Right lung (tissue), 10 donors: ENCODE data around the gene FAM110C. TPM values are rescaled to one million over a fixed set of nuclear protein-coding genes. Genes with fewer than 3 reads are reported as not detected.
"Not testable (repeated sequence)": the region's sequence is repeated elsewhere in the genome, so short reads cannot be mapped to it uniquely, and the experiment has no call there.

ENCODE experiments used
- DNase-seq, 2 donors: peaks; one replicate each; pipeline ENCODE4 v3.0.0-alpha.2; 2013
- long read RNA-seq, 8 donors: transcript quantifications; one replicate each; lab custom pipeline, GENCODE V29; 2026
- polyA plus RNA-seq, 5 donors: library from polyadenylated mRNA; unstranded; fragments of 120-200 nt; gene quantifications; one replicate each; pipeline versions ENCODE4 v1.2.1 to v1.2.3, GENCODE V29; 2013; ENCODE audit warnings: inconsistent platforms in 1 of 5, low replicate concordance in 1 of 5; ENCODE audit not compliant: insufficient read length in 5 of 5, insufficient read depth in 1 of 5

Gene FAM110C
- 1 to 10 TPM; 4.1 to 8.9 (median 6.2) TPM for polyA plus RNA-seq
- long read RNA-seq, donor 1, partial matches to known transcripts: 0 of 2 reads
- long read RNA-seq, donor 1, other reads (novel, unspliced or antisense): 0 of 2 reads
- long read RNA-seq, donor 2: 0 reads
- long read RNA-seq, donor 3: 0 reads
- long read RNA-seq, donor 4: 0 reads
- long read RNA-seq, donor 5: 0 reads
- long read RNA-seq, donor 6: 0 reads
- long read RNA-seq, donor 7: 0 reads
- long read RNA-seq, donor 8: 0 reads

GRCh38 chr2:46471-47345, at the start of gene FAM110C:
FAM110C (minus strand) TSS chr2:46505; CDS start chr2:46385, 120 bp downstream.
- peak; percentile 67 to 70 for DNase-seq

- DNase-seq: no peak
Measured at GRCh38 chr2:92326-92725, 46.0 kb upstream of the FAM110C start.

GRCh38 chr2:90645-91312, 44.5 kb upstream of the FAM110C start:
- DNase-seq: no peak

- no peak for DNase-seq
Measured at GRCh38 chr2:85761-86160, 39.5 kb upstream of the FAM110C start.

- no peak for DNase-seq
Measured at GRCh38 chr2:84121-84520, 37.8 kb upstream of the FAM110C start.

- no peak for DNase-seq
Measured at GRCh38 chr2:80971-81736, 34.8 kb upstream of the FAM110C start.

- no peak for DNase-seq
Measured at GRCh38 chr2:80378-80777, 34.1 kb upstream of the FAM110C start.

GRCh38 chr2:71309-72035, 25.2 kb upstream of the FAM110C start:
- DNase-seq: no peak

GRCh38 chr2:69366-70344, 23.4 kb upstream of the FAM110C start:
- DNase-seq: no peak

- not testable (repeated sequence) for DNase-seq
Measured at GRCh38 chr2:68637-69036, 22.3 kb upstream of the FAM110C start.

- DNase-seq: no peak
Measured at GRCh38 chr2:66853-67252, 20.5 kb upstream of the FAM110C start.

- DNase-seq: no peak
Measured at GRCh38 chr2:65121-65520, 18.8 kb upstream of the FAM110C start.

GRCh38 chr2:55587-56448, 9.5 kb upstream of the FAM110C start:
- no peak for DNase-seq

- DNase-seq: no peak
Measured at GRCh38 chr2:51613-52012, 5.3 kb upstream of the FAM110C start.

GRCh38 chr2:47737-48136, 1.4 kb upstream of the FAM110C start:
- no peak for DNase-seq

GRCh38 chr2:47346-47725, 1.0 kb upstream of the FAM110C start:
- DNase-seq: no peak

- DNase-seq: no peak
Measured at GRCh38 chr2:46131-46470, 204 bp downstream of the FAM110C start.

GRCh38 chr2:45342-46130, 769 bp downstream of the FAM110C start:
- no peak for DNase-seq
